BE2C (cell line): ENCODE results near the gene MEGF11.
A peak's percentile ranks its signal among the peaks of the same experiment; 100 is the strongest.

Experiments used
- DNase-seq: peaks from one replicate; pipeline ENCODE4 v3.0.0-alpha.2; 2020
- H3K27me3 ChIP-seq: fragments of 250-450 bp; sonication (Bioruptor Pico); 2 replicates; pipeline ENCODE4 v1.5.1; 2020; ENCODE audit warnings: mild to moderate bottlenecking
- H3K36me3 ChIP-seq: fragments of 250-450 bp; sonication (Bioruptor Pico); 2 replicates; pipeline ENCODE4 v1.5.1; 2020; ENCODE audit warnings: mild to moderate bottlenecking
- H3K4me1 ChIP-seq: fragments of 250-450 bp; sonication (Bioruptor Pico); 2 replicates; pipeline ENCODE4 v1.5.1; 2020
- H3K4me3 ChIP-seq: 2 replicates; pipeline ENCODE4 v1.5.1; 2011; ENCODE audit warnings: low read depth, low read length
- H3K9me3 ChIP-seq: fragments of 250-450 bp; sonication (Bioruptor Pico); 2 replicates; pipeline ENCODE4 v1.5.1; 2020
- CTCF ChIP-seq: IDR thresholded peaks from 2 replicates; pipeline ENCODE4 v1.5.1; 2012; ENCODE audit warnings: mild to moderate bottlenecking, low read depth, low read length

Gene MEGF11

GRCh38 chr15:66147440-66147839 lies 106.1 kb downstream of the MEGF11 start:
- TF ChIP-seq CTCF = no peak
- no peak overlapping the region for H3K4me3 ChIP-seq
- no peaks in the 10 kb centered on the region for H3K27me3 ChIP-seq
- DNase-seq = no peak
- H3K36me3 ChIP-seq = no peaks in the 10 kb centered on the region
- H3K9me3 ChIP-seq = no peaks in the 10 kb centered on the region
- no peaks in the 10 kb centered on the region for H3K4me1 ChIP-seq

GRCh38 chr15:66145726-66146182 lies 107.8 kb downstream of the MEGF11 start:
- Histone ChIP-seq H3K4me3 (no peak overlapping the region), H3K27me3 (no peaks in the 10 kb centered on the region), H3K36me3 (no peaks in the 10 kb centered on the region), H3K9me3 (no peaks in the 10 kb centered on the region), H3K4me1 (no peaks in the 10 kb centered on the region)
- no peak for DNase-seq
- no peak for TF ChIP-seq CTCF

GRCh38 chr15:66144978-66145725 lies 108.4 kb downstream of the MEGF11 start:
- peak; percentile 25 for DNase-seq
- Histone ChIP-seq H3K9me3 (no peaks in the 10 kb centered on the region), H3K27me3 (no peaks in the 10 kb centered on the region), H3K4me1 (no peaks in the 10 kb centered on the region), H3K4me3 (no peak overlapping the region), H3K36me3 (no peaks in the 10 kb centered on the region)
- no peak for TF ChIP-seq CTCF

GRCh38 chr15:66142285-66142684 lies 111.3 kb downstream of the MEGF11 start:
- no peak for TF ChIP-seq CTCF
- Histone ChIP-seq H3K36me3 (no peaks in the 10 kb centered on the region), H3K4me3 (no peak overlapping the region), H3K9me3 (no peaks in the 10 kb centered on the region), H3K4me1 (peaks cover 14% of the 10 kb centered on the region), H3K27me3 (no peaks in the 10 kb centered on the region)
- no peak for DNase-seq

DNA sequence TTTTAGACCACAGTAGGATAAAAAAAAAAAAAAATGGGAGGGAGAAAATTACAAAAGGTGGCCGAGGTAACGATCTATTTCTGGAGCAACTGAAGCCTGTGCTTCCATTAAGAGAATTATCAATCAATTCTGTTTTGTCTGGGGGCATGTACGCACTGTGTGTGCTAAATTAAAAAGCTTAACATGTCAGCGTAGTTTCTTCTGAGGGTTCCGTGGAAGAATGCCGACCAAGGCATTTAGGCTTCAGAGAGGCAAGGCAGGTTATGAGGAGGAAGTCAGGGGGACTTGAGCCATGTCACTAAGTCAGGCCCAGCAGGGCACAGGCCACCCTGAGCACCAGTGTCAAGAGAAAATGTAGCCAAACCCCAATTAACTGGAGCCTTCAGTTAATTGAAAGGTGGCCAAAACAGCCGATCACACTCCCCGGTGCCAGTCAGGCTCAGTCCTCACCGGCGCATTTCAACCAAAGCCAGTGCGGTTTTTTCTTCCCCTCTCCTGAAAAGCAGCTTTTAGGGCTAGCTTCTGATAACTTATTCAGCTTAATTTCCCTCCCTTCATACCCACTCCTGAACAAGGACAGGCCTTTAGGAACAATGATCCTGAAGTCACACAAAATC lies 113.9 kb downstream of the MEGF11 start:
- DNase-seq = no peak
- H3K4me1 ChIP-seq = peaks cover 14% of the 10 kb centered on the region
- H3K9me3 ChIP-seq = no peaks in the 10 kb centered on the region
- TF ChIP-seq CTCF = no peak
- no peaks in the 10 kb centered on the region for H3K36me3 ChIP-seq
- no peaks in the 10 kb centered on the region for H3K27me3 ChIP-seq
- H3K4me3 ChIP-seq = no peak overlapping the region

- Histone ChIP-seq H3K27me3 (no peaks in the 10 kb centered on the region), H3K4me1 (peaks cover 14% of the 10 kb centered on the region), H3K36me3 (no peaks in the 10 kb centered on the region), H3K9me3 (no peaks in the 10 kb centered on the region), H3K4me3 (no peak overlapping the region)
- no peak for TF ChIP-seq CTCF
- no peak for DNase-seq
Measured at GRCh38 chr15:66138892-66139590, 114.5 kb downstream of the MEGF11 start.
